GM10847 (cell line): ENCODE data around the gene ATP11C.
A peak's percentile ranks its signal among the peaks of the same experiment; 100 is the strongest.

Experiments
- POLR2A ChIP-seq: IDR thresholded peaks from 2 replicates; pipeline ENCODE4 v1.6.1; 2011; ENCODE audit not compliant: insufficient read length; ENCODE audit errors: extremely low read depth

Gene ATP11C

DNA sequence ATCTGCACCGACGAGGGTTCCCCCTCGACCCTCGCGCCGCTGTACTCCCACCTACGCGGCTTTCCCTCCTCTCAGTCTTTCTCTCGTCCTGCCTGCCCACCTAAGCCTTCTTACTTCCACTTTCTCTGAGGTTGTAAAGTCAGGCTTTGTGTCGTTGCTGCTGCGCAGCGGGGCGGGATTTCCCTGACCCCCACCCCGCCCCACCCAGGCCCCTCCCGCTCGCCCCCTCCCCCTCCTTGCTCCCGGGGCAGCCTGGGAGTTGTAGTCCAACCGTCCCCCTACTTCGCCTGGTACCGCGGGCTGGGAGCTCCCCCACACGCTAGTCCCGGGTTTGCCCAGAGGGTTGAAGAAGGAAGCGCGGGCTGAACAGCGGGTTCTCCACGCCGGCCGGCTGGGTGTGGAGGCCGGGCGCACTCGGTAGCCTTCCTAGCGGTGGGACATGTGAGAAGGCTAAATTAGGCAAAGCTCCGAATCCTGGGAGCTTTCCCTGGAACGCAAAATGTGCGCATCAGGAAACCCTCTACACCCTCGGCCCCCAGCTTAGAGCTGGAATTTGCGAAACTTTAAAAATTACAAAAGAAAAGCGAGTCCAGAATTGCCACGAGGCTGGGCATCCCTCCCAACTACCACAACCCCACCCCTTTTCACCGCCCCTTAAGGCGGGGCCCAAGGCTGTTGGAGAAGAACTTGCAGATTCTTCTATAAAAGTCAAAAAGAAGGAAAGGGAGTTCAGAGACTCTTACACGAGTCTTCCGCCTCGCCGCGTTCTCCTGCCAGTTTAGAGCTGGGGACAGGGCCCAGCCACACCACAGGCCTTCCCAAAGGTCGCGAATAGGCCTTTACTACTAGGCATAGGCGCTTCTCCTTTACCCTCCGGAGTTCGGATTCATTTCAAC lies at the start of gene ATP11C:
Gene ATP11C (minus strand): TSS at position 153 of the 896 bp plus-strand sequence. CDS start 1,011 bp downstream, outside the sequence.
- peak; percentile 47 for TF ChIP-seq POLR2A

DNA sequence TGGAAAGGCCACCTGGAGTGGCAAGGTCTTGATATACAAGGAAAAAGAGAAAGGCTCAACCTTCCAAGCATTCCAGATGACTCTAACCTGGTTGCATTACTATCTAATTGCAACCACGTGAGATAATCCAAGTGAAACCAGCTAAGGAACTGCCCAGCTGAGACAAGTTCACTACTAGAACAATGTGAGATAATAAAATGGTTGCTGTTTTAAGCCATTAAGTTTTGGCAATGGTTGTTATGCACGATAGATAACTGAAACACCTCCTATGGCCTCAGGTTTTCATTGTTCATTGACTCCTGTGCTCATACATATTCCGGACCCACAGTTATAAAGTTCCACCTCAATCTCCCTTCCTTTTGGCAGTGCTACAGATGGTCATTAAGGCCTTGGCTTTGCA lies 41.6 kb upstream of the ATP11C start:
- no peak for TF ChIP-seq POLR2A

DNA sequence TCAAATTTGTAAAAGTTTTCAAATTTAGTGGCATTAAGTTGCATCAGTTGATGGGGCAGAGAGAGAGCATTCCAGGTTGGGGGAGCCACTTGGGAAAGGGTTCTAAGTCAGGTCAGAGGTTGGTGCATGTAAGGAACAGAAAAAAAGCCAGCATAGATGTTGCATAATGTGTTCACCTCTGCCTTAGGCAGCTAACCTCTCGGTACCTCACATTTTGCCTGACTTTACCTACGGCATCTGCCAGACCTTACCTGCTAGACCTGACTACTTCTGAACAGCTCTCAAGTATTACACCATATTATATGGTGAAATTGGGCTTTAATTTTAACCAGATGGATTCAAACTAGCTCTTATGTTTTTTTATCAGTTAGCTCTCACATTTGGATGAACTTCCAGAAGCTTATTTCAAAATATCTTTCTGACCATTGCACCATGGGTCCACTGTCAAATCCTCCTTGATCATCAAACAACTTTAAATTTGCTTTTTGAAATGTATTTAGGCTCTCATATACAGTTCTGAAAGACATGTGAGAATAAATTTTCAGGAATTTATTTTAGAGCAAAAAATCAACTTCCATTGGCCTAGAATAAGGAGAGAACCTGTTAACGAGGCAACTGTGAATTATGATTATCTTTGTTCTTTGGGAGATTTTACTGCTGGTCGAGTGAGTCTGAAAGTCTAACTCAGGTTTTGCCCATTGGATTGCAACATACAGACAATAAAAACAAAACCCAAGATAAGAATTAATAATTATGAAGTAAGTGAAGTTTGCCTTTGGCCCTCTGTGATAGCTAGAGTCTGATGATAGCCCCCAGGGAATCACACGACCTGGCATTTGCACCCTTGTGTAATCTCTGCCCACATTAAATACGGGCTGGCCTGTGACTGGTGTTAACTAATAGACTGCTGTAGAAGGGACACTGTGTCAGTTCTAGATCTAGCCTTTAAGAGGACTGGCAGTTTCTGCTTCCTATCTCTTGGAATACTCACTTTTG lies 40.1 kb upstream of the ATP11C start:
- no peak for TF ChIP-seq POLR2A

DNA sequence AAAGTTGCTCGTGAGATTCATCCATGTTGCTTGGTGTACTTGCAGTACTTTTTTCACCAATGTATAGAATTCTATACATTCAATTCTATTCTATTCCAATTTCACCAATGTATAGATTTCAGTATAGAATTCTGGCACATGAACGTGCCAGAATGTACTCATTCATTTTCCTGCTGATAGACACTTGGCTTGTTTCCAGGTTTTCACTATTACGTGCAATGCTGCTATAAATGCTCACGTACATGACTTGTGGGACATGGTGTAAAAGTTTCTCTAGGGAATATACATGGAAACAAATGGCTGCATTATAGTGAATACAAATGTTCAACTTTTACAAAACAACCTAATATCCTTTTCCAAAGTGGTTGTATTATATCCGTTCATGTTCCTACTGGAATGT lies 39.3 kb upstream of the ATP11C start:
- no peak for TF ChIP-seq POLR2A

- no peak for TF ChIP-seq POLR2A
Observed at GRCh38 chrX:139971394-139971749, 38.5 kb upstream of the ATP11C start.

- no peak for TF ChIP-seq POLR2A
Observed at GRCh38 chrX:139969286-139969685, 36.4 kb upstream of the ATP11C start.

DNA sequence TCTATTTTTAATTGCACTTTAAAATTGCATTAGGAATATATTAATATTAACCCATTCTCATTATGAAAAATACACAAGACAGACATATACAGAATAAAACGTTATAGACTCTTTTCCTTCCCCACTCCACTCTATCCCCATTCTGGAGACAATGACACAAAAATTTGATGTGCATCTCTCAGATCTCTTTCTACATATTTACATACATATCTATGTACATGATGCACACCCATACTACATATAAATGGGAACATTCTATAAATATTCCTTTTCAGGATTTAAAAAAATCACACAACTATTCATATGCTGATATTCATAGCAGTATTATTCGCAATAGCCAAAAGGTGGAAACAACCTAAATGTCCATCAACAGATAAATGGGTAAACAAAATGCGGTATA lies 34.9 kb upstream of the ATP11C start:
- no peak for TF ChIP-seq POLR2A

DNA sequence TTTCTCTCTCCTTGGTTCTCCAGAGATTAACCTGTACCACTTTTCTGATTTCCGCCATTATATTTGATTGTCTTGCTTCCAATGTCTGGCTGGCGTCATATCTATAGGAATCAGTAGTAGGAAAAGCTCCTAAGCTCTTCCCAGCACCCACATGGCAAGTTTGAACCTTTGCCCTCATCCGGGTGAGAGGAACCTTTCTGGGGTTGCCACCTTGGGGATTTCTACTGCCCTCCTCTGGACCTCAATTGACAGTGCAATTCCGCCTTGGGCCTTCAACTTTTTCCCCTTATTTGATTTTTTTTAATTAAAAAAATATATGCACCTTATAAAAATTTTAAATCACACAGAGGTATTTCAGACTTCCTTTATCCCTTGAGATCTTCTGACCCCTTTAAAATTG lies 34.4 kb upstream of the ATP11C start:
- no peak for TF ChIP-seq POLR2A

- no peak for TF ChIP-seq POLR2A
Observed at GRCh38 chrX:139965421-139965820, 32.6 kb upstream of the ATP11C start, which contains the start of gene CXorf66. Gene CXorf66, minus strand, starts transcription at chrX:139965521. Its CDS starts 25 bp downstream, at chrX:139965496.

DNA sequence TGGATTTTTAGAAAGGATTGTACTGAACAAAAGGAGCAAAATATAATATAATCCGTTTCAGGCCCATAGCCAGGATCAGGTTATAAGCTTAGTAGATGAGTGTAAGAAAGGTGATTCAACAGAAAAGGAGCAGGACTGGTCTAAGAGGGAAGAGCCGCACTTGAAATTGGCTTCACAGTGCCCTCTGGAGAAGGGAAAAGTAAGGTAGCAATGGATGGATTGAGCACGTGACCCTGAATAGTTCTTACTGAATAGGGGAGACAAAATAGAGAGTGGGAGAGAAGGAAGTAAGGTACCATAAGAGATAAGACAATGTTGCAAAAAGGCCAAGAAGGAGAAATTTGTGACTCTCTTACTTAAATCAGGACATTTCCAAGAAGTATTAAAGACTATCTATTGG lies 16.9 kb upstream of the ATP11C start:
- no peak for TF ChIP-seq POLR2A

GRCh38 chrX:139945075-139945474 lies 12.2 kb upstream of the ATP11C start:
- TF ChIP-seq POLR2A: no peak

- TF ChIP-seq POLR2A: no peak
Observed at GRCh38 chrX:139936259-139936658, 3.4 kb upstream of the ATP11C start.

GRCh38 chrX:139933904-139934303 lies 1.1 kb upstream of the ATP11C start:
- TF ChIP-seq POLR2A: no peak

GRCh38 chrX:139932073-139932900 lies 566 bp downstream of the ATP11C start:
- no peak for TF ChIP-seq POLR2A

DNA sequence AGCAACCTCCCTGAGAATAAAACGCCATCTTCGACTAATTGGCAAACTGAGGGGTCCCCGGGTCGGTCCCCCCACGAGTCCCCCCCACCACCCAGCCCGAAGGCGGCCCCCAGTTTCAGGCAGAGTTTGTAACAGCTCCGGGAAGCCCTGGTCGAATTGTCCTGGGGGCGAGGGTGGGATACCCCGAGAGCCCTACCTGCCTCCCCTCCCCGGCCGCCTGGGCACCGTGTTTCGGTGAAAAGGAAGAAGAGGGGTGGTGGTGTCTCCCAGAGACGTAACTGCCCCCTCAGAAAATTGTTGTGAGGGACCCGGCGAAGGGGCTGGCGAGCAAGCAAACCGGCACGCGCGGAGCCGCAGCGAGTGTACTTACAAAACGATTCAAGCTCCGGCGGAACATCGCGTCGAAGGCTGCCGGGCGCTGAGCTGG lies 1.2 kb downstream of the ATP11C start:
- TF ChIP-seq POLR2A: no peak

DNA sequence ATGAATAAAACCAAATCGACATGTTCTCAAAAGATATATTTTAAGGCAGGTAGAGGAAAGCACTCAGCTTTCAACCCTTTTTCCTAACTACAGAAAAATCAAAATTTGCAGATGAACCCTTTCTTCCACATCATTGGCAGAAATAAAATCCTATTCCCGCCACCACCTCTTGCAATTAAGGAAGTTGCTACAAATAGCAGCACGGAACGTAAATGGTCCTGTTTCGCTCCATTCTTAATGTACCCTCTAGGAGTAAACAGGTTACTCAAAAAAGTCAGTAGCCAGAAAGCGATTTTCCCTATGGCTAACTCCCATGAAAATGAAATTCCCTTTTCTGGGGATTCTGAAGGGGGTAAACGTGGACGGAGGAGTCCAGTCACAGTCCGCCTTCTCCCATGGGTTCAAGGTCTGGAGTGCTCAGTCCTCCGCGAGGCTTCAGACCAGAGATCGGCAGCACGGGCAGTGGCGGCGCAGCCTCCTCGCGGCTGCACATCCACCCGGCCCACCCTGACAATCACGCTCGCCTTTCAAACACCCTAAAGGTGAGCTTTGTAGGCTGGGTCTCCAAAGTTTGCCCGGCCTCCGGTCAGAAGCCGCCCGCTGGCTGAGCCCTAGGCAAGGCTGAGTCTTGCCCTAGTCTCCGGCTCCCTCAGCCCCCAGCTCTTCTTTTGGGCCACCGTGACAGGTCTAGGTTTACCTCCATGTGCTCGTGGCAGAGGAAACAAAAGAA lies 1.8 kb downstream of the ATP11C start:
- TF ChIP-seq POLR2A: no peak
